Neural cell (in vitro differentiated cells): ENCODE measurements around the gene VSIG10L2.

ENCODE experiments used
- CTCF ChIP-seq: fragments of 450-650 bp; IDR thresholded peaks from 2 replicates; pipeline ENCODE4 v1.5.1; 2014; ENCODE audit warnings: antibody characterized with exemption, mild to moderate bottlenecking, moderate library complexity; ENCODE audit not compliant: poor library complexity, severe bottlenecking
- EP300 ChIP-seq: fragments of 450-650 bp; conservative IDR thresholded peaks from 2 replicates; pipeline ENCODE4 v1.6.1; 2014; ENCODE audit warnings: antibody characterized with exemption, mild to moderate bottlenecking, moderate library complexity; ENCODE audit not compliant: poor library complexity, severe bottlenecking
- EZH2 ChIP-seq: fragments of 200-600, 300-800 bp; shearing (Covaris generic), sonication (generic); IDR thresholded peaks from 2 replicates; pipeline ENCODE4 v1.6.1; 2014; ENCODE audit warnings: antibody characterized with exemption, low read length, borderline replicate concordance, mild to moderate bottlenecking; ENCODE audit not compliant: insufficient read depth, poor library complexity, severe bottlenecking
- MXI1 ChIP-seq: fragments of 450-650 bp; conservative IDR thresholded peaks from 2 replicates; pipeline ENCODE4 v1.6.1; 2014; ENCODE audit warnings: antibody characterized with exemption, mild to moderate bottlenecking; ENCODE audit not compliant: poor library complexity, severe bottlenecking
- POLR2AphosphoS5 ChIP-seq: IDR thresholded peaks from 2 replicates; pipeline ENCODE4 v1.6.1; 2012
- RAD21 ChIP-seq: fragments of 450-650 bp; conservative IDR thresholded peaks from 2 replicates; pipeline ENCODE4 v1.6.1; 2014; ENCODE audit warnings: antibody characterized with exemption, mild to moderate bottlenecking, moderate library complexity
- REST ChIP-seq: IDR thresholded peaks from 2 replicates; pipeline ENCODE4 v1.6.1; 2012; ENCODE audit warnings: borderline replicate concordance
- SMC3 ChIP-seq: fragments of 450-650 bp; conservative IDR thresholded peaks from 2 replicates; pipeline ENCODE4 v1.6.1; 2014; ENCODE audit warnings: antibody characterized with exemption, mild to moderate bottlenecking, moderate library complexity; ENCODE audit not compliant: poor library complexity
- TAF1 ChIP-seq: IDR thresholded peaks from 2 replicates; pipeline ENCODE4 v1.6.1; 2012; ENCODE audit warnings: low read depth

- TF ChIP-seq CTCF, result no peak
- no peak for TF ChIP-seq TAF1
- TF ChIP-seq REST, result no peak
- TF ChIP-seq RAD21, result no peak
- no peak for TF ChIP-seq EP300
- TF ChIP-seq SMC3, result no peak
- no peak for TF ChIP-seq EZH2
- TF ChIP-seq POLR2AphosphoS5, result no peak
- TF ChIP-seq MXI1, result no peak
These were observed 47.0 kb downstream of the VSIG10L2 start for GRCh38 chr11:125992893-125993292.
